HG02938 (cell line): ENCODE results near the gene PLA2G15.
A peak's percentile ranks its signal among the peaks of the same experiment; 100 is the strongest.

ENCODE experiments used
- ATAC-seq: cut with Tn5 transposase; IDR thresholded peaks from one replicate; pipeline ENCODE4 v1.9.1; 2021; ENCODE audit warnings: mild to moderate bottlenecking, moderate library complexity; ENCODE audit not compliant: unreplicated experiment

The PLA2G15 gene

GRCh38 chr16:68296291-68296690, 51.1 kb downstream of the PLA2G15 start:
- no peak for ATAC-seq

- ATAC-seq = no peak
Observed at GRCh38 chr16:68296693-68297092, 51.5 kb downstream of the PLA2G15 start.

DNA sequence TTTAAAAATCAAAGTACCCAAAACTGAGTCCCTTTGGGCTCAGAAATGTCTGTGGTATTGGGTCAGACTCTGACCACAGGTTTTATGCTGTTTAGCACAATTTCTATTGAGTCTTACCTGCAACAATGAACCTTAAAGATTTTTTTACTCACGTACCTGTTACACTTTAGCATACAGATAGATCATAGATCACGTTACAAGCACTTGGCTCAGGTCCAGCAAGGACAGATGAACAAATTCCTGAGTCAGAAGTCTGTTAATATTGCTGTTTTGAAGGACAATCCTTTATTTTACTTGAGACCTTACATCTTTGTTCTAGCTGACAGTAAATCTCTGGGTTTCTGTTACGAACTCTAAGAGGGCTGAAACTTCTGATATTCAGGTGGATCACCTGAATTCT, 52.7 kb downstream of the PLA2G15 start:
- no peak for ATAC-seq

GRCh38 chr16:68298312-68298711, 53.1 kb downstream of the PLA2G15 start:
- no peak for ATAC-seq

DNA sequence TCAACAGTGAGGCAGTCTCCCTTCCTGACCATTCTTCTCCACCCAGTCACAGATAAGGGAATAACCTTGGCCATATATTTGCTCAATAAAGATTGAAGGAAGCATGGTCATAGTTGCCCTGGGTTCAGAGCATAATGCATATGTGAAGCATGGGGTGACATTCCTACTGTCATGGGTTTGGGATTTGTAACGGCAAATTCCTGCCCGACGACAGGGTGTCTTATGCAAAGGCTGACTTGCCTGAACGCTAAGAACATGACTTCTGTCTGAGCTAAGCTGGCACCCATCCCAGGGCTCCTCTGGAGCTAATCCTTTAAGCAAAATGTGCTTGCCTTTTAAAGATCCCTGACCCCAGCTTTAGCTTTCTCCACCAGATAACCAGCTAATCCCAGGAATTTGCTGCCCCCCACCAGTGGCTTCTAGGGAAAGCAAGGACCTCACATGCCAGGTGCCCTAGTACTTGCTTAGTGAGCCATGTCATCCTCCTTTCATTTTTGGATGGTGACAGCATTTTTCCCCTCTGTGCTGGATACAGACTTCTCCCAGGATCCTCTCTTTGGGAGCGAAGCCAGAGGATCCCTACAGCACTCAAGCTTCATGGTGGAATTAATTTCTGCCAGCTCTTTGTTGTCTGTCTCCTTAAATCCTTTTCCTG, 53.9 kb downstream of the PLA2G15 start:
- ATAC-seq = no peak

- no peak for ATAC-seq
Observed at GRCh38 chr16:68299571-68300453, 54.6 kb downstream of the PLA2G15 start.

DNA sequence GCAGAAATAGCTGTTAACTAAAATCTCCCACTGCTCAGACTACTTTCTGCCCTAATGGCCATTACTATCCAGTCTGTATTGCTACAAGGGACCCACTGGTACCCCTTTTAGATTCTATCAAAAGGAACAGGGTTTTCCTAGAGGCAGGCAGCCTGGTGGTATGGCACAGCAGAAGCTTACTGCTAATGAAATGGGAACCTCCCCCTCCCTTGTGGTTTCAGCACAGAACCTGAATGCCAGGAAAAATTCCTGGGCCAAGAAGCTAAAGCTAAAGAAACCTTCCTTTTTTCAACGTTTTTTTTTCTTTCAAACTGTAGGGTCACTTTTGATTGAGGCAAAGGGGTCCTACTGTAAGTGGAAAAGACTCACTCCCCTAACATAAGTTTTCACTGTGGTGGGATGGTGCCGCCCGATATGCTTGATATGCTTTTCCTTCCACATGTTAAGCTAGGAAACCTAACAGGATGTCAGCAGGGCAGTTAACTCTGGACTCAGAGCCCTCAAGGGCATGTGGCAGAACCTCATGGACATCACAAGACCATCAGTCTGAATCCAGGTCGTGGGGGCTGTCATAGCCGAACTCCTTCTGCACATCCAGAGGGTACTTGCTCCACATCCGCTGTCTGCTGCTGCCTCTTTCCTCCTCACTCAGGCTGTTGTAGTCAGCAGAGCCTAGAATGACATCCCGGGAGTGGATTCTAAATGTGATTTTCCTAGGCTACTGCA, 55.7 kb downstream of the PLA2G15 start:
- ATAC-seq = no peak

DNA sequence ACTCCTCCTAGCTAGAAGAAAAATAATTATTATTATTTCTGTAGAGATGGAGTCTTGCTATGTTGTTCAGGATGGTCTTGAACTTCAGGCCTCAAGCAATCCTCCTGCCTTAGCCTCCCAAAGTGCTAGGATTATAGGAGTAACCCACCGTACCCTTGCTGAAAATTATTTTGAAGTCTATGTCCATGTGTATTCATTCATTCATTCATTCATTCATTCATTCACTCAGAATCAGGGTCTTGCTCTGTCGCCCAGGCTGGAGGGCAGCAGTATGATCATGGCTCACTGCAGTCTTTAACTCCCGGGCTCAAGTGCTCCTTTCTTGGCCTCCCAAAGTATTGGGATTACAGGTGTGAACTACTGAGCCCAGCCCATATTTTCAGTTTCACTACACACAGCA, 61.5 kb downstream of the PLA2G15 start:
- no peak for ATAC-seq

DNA sequence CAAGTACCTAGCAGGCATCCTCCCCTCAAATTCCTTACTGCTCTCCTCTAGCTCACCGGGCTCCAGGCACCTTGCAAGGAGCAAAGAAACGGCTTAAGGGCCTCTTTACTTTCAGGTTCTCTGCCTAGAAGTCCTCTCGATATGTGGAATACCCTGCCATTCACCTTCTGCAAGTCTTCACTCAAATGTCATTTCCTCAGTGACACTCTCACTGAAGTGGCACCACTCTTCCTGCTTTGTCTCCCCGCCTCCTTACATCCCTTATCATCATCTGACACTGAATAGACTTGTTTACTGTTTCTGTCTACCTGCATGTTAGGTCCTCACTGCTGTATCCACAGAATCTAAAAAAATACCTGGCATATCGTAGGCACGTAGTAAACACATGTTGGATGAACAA, 64.6 kb downstream of the PLA2G15 start:
- ATAC-seq = no peak

GRCh38 chr16:68310437-68310773, 65.2 kb downstream of the PLA2G15 start:
- peak; percentile 8 for ATAC-seq
